Smooth muscle cell of the pulmonary artery (primary cell): ENCODE results near the gene MFGE8. TPM values are rescaled to one million over a fixed set of nuclear protein-coding genes. Genes with fewer than 3 reads are reported as not detected.

Experiments used
- total RNA-seq: library from RNA; depleted of rRNA; stranded (reverse); fragments of >200 nt; gene quantifications from 2 replicates; pipeline ENCODE4 v1.2.3, GENCODE V29; 2014

MFGE8 gene
- total RNA-seq: 241 and 292 TPM in 2 replicates

GRCh38 chr15:88913017-88913849 lies at the start of gene MFGE8:
Gene MFGE8, minus strand, starts transcription at chr15:88913379. Its CDS starts 60 bp downstream, at chr15:88913319.

GRCh38 chr15:88894819-88895767 lies 18.1 kb downstream of the MFGE8 start, which contains the start of gene HAPLN3:
Gene HAPLN3, minus strand, starts transcription at chr15:88895544. Its CDS starts 8,246 bp downstream, at chr15:88887298.

Other genes with a start within 250 kb of the MFGE8 start
- 65.6 and 209 TPM in 2 replicates for gene ACAN, start 109.9 kb downstream of the MFGE8 start, total RNA-seq
- 19.2 and 26.2 TPM in 2 replicates for gene HAPLN3, start 17.8 kb downstream of the MFGE8 start, total RNA-seq
- 72.3 and 83.0 TPM in 2 replicates for gene ABHD2, start 175.1 kb upstream of the MFGE8 start, total RNA-seq